OCI-LY1 (cell line): ENCODE results near the gene SLC2A11.

Experiments used
- H2AFZ ChIP-seq: fragments of 200-600 bp; sonication (generic), shearing (Covaris generic); 2 replicates; pipeline ENCODE4 v1.6.0; 2014; ENCODE audit warnings: antibody characterized with exemption, mild to moderate bottlenecking, low read length
- H3F3A ChIP-seq: fragments of 200-600 bp; sonication (generic), shearing (Covaris generic); 2 replicates; pipeline ENCODE4 v1.6.0; 2014; ENCODE audit warnings: mild to moderate bottlenecking, antibody characterized with exemption, low read length, moderate library complexity; ENCODE audit not compliant: insufficient read depth
- H3K27ac ChIP-seq: fragments of 200-600 bp; sonication (generic); 2 replicates; pipeline ENCODE4 v1.5.1; 2014; ENCODE audit warnings: low read length, mixed run types, mild to moderate bottlenecking, low read depth; ENCODE audit not compliant: poor library complexity, severe bottlenecking
- H3K27me3 ChIP-seq: fragments of 200-600 bp; sonication (generic); 2 replicates; pipeline ENCODE4 v1.6.0; 2014; ENCODE audit warnings: antibody characterized with exemption, mild to moderate bottlenecking, low read length, moderate library complexity; ENCODE audit not compliant: insufficient read depth
- H3K36me3 ChIP-seq: fragments of 200-600 bp; sonication (generic); 2 replicates; pipeline ENCODE4 v1.6.1; 2014; ENCODE audit warnings: mild to moderate bottlenecking, antibody characterized with exemption, low read length, moderate library complexity, mixed read lengths; ENCODE audit not compliant: insufficient read depth
- H3K4me1 ChIP-seq: fragments of 200-600 bp; sonication (generic); 2 replicates; pipeline ENCODE4 v1.5.1; 2014; ENCODE audit warnings: mild to moderate bottlenecking, low read length, moderate library complexity; ENCODE audit not compliant: insufficient read depth, severe bottlenecking
- H3K4me2 ChIP-seq: fragments of 200-600 bp; sonication (generic), shearing (Covaris generic); 2 replicates; pipeline ENCODE4 v1.6.1; 2014; ENCODE audit warnings: low read length
- H3K4me3 ChIP-seq: fragments of 200-600 bp; sonication (generic); 2 replicates; pipeline ENCODE4 v1.5.1; 2014; ENCODE audit warnings: low read length, low read depth, mild to moderate bottlenecking, mixed read lengths; ENCODE audit not compliant: poor library complexity, severe bottlenecking
- H3K79me2 ChIP-seq: fragments of 200-600 bp; shearing (Covaris generic); 2 replicates; pipeline ENCODE4 v1.6.1; 2016; ENCODE audit warnings: mixed run types, low read length, mixed read lengths; ENCODE audit not compliant: insufficient read depth
- H3K9ac ChIP-seq: fragments of 200-600 bp; sonication (generic), shearing (Covaris generic); 2 replicates; pipeline ENCODE4 v1.6.1; 2014; ENCODE audit warnings: mild to moderate bottlenecking, low read length, mixed read lengths
- H3K9me2 ChIP-seq: fragments of 200-600 bp; sonication (generic), shearing (Covaris generic); 2 replicates; pipeline ENCODE4 v1.6.1; 2014; ENCODE audit warnings: low read depth, mild to moderate bottlenecking, low read length, mixed read lengths
- H3K9me3 ChIP-seq: fragments of 200-600 bp; shearing (Covaris generic); 2 replicates; pipeline ENCODE4 v1.6.1; 2014; ENCODE audit warnings: low read length, mixed read lengths
- H4K20me1 ChIP-seq: fragments of 200-600 bp; sonication (generic), shearing (Covaris generic); 2 replicates; pipeline ENCODE4 v1.6.0; 2016; ENCODE audit warnings: mild to moderate bottlenecking, low read length; ENCODE audit not compliant: insufficient read depth
- CTCF ChIP-seq: fragments of 200-600 bp; sonication (generic), shearing (Covaris generic); IDR thresholded peaks from 2 replicates; pipeline ENCODE4 v1.5.1; 2017; ENCODE audit warnings: mild to moderate bottlenecking, antibody characterized with exemption, low read length, moderate library complexity, mixed read lengths
- EZH2 ChIP-seq: fragments of 200-600 bp; sonication (generic), shearing (Covaris generic); IDR thresholded peaks from 2 replicates; pipeline ENCODE4 v1.8.0; 2017; ENCODE audit warnings: borderline replicate concordance, mixed run types, mild to moderate bottlenecking, antibody characterized with exemption, low read length, moderate library complexity, mixed read lengths

Gene SLC2A11

GRCh38 chr22:23824476-23825245 is 33.0 kb upstream of the SLC2A11 start:
- H3K36me3 ChIP-seq = peaks cover 98% of the 10 kb centered on the region
- H3K9me2 ChIP-seq = no peaks in the 10 kb centered on the region

GRCh38 chr22:23825246-23825905 is 32.3 kb upstream of the SLC2A11 start:
- Histone ChIP-seq H3K4me2 (no peak overlapping the region), H3K4me3 (no peak overlapping the region), H3F3A (no peaks in the 10 kb centered on the region), H3K9ac (peak overlapping the region; percentile 23; the same call in 1 of the 2 replicates), H4K20me1 (no peaks in the 10 kb centered on the region), H3K36me3 (peaks cover 98% of the 10 kb centered on the region), H3K27ac (peak overlapping the region; percentile 79), H3K79me2 (peaks cover 6% of the 10 kb centered on the region; the same call in 1 of the 2 replicates), H3K9me2 (no peaks in the 10 kb centered on the region), H2AFZ (no peak overlapping the region), H3K4me1 (peaks cover 12% of the 10 kb centered on the region), H3K27me3 (no peaks in the 10 kb centered on the region), H3K9me3 (no peaks in the 10 kb centered on the region)
- TF ChIP-seq CTCF (no peak), EZH2 (no peak)

More at GRCh38 chr22:23824476-23825245, 33.0 kb upstream of the SLC2A11 start:
- H3K4me1 ChIP-seq = peaks cover 16% of the 10 kb centered on the region
- no peaks in the 10 kb centered on the region for H3K27me3 ChIP-seq
- H3K27ac ChIP-seq = peak overlapping the region; percentile 79
- H3K9ac ChIP-seq = no peak overlapping the region
- TF ChIP-seq CTCF (no peak), EZH2 (no peak)
- H2AFZ ChIP-seq = no peak overlapping the region
- no peaks in the 10 kb centered on the region for H3K9me3 ChIP-seq
- no peaks in the 10 kb centered on the region for H3F3A ChIP-seq
- no peaks in the 10 kb centered on the region for H4K20me1 ChIP-seq
- no peak overlapping the region for H3K4me2 ChIP-seq
- no peak overlapping the region for H3K4me3 ChIP-seq
- H3K79me2 ChIP-seq = no peaks in the 10 kb centered on the region

GRCh38 chr22:23826510-23827350 is 30.9 kb upstream of the SLC2A11 start:
- no peaks in the 10 kb centered on the region for H3K9me3 ChIP-seq
- TF ChIP-seq EZH2 (no peak), CTCF (no peak)
- no peaks in the 10 kb centered on the region for H4K20me1 ChIP-seq
- H3K9me2 ChIP-seq = no peaks in the 10 kb centered on the region
- no peaks in the 10 kb centered on the region for H3K27me3 ChIP-seq
- no peaks in the 10 kb centered on the region for H3F3A ChIP-seq
- H3K79me2 ChIP-seq = peaks cover 7% of the 10 kb centered on the region; the same call in 1 of the 2 replicates
- peaks cover 97% of the 10 kb centered on the region for H3K36me3 ChIP-seq
- no peak overlapping the region for H3K4me3 ChIP-seq
- peak overlapping the region; percentile 79 for H3K27ac ChIP-seq
- H3K4me1 ChIP-seq = peaks cover 9% of the 10 kb centered on the region
- no peak overlapping the region for H2AFZ ChIP-seq
- no peak overlapping the region for H3K9ac ChIP-seq
- no peak overlapping the region for H3K4me2 ChIP-seq
